ENCODE results near the gene PTBP3.

The PTBP3 gene

DNA sequence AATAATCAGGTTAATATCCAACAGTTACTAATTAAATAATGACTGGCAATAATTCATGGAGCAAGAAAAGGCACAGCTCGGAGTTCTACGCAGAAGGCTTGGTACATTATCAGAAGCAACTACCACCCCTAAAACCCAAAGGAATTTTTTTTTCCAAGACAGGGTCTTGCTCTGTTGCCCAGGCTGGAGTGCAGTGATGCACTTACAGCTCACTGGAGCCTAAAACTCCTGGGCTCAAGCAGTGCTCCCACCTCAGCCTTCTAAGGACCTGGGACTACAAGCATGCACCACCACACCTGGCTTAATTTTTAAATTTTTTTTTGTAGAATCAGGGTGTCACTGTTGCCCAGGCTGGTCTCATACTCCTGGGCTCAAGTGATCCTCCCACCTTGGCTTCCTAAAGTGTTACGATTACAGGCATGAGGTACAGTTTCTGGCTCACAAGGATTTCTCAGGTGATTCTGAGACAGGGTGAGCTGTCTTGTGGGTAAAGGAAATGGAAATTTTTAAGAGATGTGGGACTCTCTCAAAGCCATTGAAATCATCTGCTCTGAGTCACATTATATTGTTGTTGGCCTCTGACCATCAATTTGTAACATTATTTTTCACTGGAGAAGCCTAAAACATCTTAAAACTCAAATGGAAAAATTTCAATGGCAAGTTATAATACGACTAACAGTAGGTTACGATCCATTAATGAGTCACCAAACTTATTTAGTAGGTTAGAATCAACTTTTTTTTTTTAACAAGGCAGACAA lies 26.8 kb upstream of the PTBP3 start:
- DNase-seq (ENCODE audit: low spot score), result no peak

DNA sequence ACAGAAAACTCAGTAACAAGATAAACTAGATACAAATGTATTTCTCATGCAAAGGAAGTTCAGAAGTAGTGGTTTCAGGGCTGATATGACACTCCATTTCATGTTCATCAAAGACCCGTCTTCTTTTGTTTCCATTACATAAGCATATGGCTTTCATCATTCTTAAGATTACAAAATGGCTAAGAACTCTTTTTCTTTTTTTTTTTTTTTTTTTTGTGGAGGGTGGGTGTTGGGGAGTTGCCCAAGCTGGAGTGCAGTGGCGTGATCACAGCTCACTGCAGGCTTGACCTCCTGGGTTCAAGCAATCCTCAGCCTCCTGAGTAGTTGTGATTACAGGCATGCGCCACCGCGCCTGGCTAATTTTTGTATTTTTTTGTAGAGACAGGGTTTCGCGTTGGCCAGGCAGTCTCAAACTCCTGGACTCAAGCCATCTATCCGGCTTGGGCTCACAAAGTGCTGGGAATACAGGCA lies 22.0 kb upstream of the PTBP3 start:
- peak; percentile 30 for DNase-seq (ENCODE audit: low spot score)

DNA sequence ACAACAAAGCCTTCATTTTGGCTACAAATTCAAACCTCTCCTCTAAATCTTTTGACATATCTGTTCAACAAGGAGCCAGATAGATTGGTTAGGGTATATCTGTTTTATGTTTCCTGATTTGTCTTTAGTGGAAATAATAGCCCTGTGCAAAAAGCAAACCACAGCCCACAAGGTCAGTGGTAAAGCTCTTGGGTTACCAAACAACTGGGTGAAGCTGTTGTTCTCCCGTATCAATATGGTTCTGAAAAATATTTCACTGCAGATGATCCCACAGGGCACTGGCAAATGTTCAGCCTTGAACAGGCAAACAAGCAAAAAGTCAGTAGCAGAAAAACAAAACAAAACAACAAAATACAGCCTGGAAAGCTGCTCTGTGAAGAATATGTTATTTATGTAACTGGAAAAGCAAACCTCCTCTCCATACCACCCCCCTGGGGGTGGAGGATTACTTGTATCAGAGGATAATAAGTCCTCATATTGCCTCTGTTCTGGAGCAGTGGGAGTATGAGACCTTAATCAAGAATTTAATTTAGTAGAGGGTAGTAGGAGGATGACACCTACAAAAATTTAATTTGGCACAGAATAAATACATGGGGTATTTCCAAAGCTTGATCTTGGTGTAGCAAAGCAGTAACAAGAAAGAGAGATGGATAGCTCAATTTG lies 20.8 kb upstream of the PTBP3 start:
- no peak for DNase-seq (ENCODE audit: low spot score)

DNA sequence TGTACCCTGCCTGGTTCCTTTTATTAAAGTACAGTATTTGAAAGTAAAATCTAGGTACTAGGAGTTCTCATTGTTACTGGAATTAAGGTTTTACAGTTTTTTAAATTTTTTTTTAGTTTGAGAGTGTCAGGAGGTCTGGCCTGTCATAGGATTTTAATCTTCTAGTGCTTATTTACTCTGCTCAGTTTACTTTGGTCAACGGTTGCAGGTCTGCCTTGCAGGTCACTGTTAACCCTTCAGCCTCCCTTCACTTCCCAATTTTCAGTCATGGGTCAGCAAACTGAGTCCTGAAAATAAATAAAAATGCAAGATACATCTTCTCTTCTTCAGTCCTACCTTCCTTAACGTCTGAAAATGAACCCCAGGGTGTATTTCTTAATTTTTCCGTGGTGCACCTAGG lies 18.8 kb upstream of the PTBP3 start:
- no peak for DNase-seq (ENCODE audit: low spot score)

DNA sequence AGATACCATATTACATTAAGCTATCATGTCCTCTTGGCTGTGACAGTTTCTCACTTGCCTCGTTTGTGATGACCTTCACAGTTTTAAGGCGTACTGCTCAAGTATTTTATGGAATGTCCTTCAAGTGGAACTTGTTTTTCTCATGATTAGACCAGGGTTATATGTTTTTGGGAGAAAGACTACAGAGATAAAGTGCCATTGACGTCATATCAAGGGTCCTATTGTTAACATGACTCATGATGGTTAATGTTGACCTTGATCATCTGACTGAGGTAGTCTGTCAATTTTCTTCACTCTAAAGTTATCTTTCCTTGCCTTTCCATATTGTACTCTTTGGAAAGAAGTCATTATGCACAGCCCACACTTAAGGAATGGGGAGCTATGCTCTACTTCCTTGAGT lies 17.8 kb upstream of the PTBP3 start:
- no peak for DNase-seq (ENCODE audit: low spot score)

DNA sequence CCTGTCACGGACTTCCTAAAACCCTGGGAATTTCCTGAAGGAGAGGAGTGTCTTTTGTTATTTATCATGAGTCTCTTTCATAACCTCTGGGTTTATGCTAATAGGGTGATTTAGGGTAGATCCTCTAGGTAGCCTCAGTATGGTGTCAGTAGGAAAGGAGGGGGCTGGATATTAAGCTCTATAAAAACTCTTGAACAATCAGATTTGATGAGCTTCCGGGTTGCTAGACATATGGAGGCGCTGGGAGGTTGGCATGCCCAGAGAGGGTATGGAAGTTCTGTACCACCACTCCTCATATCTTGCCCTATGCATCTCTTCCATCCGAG lies 15.6 kb upstream of the PTBP3 start:
- no peak for DNase-seq (ENCODE audit: low spot score)

DNA sequence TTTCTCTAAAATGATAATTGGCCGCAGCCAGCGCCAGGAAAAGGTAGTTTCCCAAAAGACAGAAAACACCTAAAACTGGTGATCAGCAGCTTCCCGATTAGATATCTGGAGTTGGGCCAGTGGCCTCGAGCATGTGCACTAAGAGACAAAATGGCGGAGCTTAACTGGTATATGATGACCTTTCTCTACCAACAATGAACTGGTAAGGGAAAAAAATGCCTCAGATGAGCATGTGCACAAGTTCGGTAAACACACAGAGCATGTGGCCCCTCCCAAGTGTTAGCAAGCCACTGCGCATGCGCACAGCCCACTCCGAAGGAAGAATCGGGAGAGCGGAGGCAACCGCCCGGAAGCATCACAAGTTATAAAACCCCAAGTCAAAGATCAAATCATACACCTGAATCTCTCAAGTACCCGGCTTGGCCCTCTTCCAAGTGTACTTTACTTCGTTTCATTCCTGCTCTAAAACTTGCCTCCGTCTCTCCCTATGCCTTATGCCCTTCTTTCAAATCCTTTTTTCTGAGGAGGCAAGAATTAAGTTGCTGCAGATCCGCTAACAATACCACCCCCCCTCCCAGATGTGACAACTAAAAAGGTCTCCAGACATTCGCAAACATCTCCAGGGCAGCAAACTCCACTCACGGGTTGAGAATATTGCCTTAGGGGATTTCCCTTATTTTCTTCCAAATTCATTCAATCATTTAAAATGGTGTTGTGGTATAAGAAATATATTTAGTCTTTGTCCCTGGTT lies 15.0 kb upstream of the PTBP3 start:
- peak; percentile 75 for DNase-seq (ENCODE audit: low spot score)

DNA sequence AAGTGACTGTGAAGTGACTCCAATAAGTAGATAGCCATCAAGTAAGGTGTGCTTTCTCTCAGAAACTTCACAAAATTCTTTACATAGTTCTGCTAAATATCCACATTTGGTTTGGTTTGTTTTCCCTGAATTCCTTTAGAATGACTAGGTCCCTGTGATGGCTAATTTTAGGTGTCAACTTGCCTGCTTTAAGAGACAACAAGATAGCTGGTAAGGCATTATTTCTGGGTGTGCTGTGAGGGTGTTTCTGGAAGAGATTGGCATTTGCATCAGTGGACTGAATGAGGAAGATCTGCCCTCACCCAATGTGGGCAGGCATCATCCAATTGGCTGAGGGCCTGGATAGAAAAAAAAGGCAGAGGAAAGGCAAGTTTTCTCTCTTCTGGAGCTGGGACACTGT lies 8.3 kb upstream of the PTBP3 start:
- DNase-seq (ENCODE audit: low spot score), result no peak

DNA sequence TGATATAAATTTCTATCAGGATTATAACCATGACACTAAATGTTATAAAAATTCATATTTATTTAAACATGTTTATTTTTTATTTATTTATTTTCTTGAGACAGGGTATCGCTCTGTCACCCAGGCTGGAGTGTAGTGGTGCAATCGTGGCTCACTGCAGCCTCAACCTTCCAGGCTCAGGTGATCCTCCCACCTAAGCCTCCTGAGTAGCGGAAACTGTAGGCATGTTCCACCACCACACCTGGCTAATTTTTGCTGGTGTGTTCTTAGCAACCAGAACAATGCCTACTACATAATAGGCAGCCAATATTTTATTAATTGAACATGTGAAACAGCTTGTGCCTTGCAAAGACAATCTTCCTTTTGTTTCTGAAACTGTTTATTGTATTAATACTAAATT lies 6.5 kb upstream of the PTBP3 start:
- no peak for DNase-seq (ENCODE audit: low spot score)

DNA sequence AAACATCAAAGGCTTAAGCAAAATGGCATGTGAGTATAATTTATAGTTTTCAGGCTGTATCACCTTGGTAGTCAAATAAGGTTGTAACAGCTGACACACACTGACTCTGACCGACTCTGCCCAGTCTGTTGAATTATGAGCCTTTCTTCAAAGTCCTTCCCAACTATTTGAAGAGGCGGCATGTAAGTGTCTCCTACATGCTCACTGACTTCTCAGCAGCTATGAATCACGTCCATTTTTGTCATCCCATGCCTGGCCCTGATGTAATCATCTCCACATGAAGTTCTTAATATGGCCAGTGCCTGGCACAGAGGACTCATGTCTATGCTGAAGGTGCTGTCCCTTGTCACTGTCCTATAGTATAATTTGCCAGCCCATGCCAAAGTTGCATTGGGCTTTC lies 5.1 kb upstream of the PTBP3 start:
- DNase-seq (ENCODE audit: low spot score), result no peak

DNA sequence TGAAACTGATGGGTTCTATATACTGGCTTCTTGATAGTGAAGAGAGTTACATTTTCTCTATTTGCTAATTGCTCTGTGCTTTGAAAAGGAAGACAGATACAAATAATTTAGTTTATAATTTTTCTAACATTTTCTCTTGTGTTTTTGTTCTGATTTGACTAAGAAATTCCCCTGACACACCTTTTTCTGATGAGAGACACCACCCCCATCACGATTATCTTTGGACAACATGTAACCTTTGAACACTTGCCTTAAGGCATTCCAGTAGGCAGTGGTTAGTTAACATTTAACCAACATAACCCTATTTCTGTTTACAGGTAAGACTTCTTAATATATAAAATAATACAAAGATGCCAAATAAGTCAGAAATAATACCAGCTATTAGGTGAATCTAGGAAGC lies 4.1 kb upstream of the PTBP3 start:
- DNase-seq (ENCODE audit: low spot score), result no peak

DNA sequence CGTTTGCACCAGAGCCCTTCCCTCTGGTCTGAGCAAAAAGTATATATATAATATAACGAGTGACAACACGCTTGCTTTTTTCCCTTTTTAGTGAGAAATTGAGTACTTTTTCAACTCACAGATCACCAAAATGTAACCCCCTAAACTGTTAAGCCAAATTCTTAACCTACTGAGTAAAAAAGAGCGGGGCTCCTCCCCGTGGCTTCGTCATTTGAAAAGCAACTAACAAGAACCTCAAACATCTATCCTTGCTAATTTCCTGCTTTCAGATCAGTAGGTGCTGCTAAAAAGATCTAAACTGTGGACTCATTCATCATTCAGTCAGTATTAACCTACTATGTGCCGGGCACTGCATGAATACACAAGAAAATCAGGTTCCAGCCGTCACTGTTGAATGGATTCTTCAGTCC lies 1.0 kb upstream of the PTBP3 start:
- peak; percentile 76 for DNase-seq (ENCODE audit: low spot score)

DNA sequence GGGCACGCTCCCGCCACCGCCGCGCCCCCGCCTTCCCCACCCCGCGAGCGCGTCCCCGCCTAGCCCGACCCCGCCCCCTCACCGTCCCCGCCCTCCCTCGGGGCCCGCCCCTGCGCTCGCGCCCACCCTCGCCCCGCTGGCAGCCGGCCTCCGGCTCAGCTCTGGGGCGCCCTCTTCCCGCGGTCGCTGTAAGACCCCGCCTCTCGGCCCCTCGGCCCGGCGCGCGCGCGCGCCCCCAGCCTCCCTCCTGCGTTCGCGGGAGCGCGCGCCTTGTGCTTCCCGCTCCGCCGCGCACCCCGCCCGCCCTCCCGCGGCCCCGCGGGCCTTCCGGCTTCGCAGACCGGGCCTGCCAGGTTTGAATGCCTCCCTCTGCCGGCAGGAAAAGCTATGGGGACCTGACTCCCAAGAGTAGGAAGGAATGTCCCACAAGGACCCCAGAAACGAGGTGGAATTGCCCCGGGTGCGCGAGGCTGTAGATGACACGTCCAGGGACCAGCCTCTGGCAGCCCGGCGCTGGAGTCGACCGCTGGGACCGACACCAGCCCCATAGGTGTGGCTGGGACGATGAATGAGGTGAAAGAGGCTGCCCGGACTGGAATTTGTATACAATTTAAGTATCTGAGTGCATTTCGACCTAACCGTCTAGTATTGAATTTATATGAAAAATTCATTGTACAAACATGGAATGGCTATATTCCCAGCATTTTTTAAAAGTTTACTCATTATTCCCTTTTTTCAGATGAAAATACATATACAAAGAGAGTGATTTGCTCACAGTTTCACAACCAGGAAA lies 416 bp upstream of the PTBP3 start:
- peak; percentile 95 for DNase-seq (ENCODE audit: low spot score)

DNA sequence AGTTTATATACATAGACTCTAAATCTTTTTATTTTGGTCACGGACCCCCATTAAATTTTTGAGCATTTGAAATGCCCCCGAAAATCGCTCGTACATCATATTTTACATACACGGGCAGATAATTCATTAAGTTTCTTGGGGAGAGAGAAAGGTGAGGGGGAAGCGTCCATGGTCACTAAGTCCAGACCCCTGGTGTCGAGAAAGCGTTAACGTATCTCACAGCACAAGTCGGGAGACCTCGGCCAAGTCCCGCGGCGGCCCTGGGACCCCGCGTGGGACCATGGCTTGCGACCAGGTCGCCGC lies 794 bp downstream of the PTBP3 start:
- no peak for DNase-seq (ENCODE audit: low spot score)

DNA sequence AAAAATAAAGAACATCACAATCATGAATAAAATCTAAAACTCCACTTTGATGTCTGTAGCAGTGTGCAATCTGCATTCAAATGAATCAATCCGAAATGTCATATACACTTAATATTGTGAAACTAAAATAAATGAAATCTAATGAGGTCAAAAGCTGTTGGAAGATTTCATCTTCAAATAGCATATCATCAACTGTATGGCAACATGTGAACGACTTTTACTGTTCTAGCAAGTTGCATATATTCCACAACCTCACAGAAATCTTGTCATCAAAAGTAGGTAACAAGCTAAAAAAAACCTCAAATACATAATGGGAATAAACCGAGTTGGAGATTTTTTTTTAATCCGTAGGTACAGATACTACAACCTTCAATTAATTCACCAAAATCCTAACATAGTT lies 1.2 kb downstream of the PTBP3 start:
- no peak for DNase-seq (ENCODE audit: low spot score)

DNA sequence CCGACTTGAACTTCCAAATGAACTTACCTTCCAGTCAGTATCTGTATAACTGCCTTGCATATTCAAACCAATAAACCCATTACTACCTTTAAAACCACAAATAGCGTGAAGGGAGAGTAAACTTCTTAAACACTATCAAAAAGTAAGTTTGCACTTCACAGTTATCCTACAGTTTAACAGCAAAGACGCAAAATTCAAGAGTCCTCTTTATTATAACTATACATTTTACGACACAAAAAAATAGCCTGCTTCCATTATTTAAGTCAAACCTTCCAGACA lies 1.8 kb downstream of the PTBP3 start:
- no peak for DNase-seq (ENCODE audit: low spot score)

DNA sequence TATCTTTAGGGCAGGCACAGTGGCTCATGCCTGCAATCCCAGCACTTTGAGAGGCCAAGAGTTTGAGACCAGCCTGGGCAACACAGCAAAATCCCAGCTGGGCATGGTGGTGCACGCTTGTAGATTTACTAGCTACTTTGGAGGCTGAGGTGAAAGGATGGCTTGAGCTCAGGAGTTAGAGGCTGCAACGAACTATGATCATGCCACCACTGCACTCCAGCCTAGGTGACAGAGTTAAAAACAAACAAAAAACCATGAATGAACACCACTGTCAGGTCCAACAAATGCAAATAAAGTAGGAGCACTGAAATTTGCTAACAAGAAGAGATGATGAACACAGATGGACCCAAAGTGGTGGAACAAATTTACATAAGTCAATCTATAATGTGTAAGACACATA lies 4.9 kb downstream of the PTBP3 start:
- no peak for DNase-seq (ENCODE audit: low spot score)

DNA sequence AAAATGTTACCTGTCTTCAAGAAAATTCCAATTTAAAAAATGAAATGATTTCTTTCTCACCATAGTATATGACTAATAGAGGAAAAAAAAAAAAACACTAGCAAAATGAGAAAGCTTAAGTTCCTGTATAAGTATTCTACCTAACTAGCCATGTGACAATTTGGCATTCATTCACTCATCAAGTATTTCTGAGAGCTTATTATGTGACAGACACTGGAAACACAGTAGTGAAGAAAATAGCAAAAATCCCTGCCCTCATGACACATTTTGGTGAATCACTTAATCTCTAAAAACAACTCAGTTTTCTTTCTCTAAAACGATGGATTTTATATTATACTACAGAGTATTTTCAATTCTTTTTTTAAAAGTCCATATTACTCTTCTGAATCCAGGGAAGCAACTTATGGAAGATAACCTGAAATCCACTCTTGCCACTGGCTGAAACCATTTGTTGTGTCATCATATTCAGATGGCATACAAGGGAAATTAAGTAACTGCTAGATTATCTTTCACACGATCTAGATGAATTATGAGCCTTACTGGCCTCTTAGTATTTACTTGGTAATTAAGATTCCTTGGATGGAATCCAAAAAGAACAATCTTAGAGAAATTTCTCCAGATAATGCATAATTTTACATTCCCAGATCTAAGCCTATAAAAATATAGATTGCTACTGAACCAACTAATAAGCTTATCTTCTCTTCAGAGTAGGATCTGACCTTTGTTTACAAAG lies 5.5 kb downstream of the PTBP3 start:
- DNase-seq (ENCODE audit: low spot score), result no peak

DNA sequence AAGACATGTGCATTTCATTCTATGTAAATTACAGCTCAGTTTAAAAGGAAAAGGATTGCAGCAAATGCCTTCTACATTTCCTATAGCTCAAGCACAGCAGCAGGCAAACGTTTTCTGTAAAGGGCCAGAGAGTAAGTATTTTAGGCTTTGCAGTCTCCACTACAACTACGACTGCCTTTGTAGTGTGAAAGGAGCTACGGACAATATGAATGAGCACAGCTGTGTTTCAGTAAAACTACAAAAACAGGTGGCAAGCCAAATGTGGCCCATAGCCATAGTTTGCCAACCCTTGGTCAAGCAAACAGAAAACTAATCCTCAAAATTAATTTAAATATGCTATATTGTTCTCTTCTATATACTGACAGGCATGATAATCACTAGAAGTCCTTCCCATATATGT lies 7.2 kb downstream of the PTBP3 start:
- no peak for DNase-seq (ENCODE audit: low spot score)

DNA sequence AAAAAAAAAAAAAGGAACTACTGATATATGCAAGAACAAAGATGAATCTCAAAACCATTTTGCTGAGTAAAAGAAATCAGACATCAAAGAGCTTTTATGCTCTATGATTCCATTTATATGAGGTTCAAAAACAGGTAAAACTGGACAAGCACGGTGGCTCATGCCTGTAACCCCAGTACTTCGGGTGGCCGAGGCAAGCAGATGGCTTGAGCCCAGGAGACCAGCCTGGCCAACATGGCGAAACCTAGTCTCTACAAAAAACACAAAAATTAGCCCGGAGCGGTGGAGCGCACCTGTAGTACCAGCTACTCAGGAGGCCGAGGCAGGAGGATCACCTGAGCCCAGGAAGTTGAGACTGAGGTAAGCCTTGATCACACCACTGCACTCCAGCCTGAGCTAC lies 7.8 kb downstream of the PTBP3 start:
- DNase-seq (ENCODE audit: low spot score), result no peak

DNA sequence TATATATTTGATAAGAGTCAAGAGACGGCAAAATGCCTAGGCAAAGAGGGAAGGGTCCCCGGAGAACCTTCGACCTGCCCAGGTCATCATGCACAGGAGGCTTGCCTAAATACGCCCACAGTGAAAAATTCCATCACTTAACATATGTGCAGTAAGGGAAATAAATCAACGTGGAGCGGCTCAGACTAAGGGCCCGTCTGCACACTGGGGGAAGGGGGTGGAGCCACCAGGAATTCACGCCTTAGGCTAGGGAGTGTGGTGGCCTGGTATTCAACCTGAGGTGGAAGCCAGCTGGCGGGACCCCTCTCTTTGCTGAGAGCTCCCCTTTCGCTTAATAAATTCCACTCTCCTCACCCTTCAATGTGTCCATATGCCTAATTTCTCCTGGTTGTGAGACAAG lies 8.3 kb downstream of the PTBP3 start:
- no peak for DNase-seq (ENCODE audit: low spot score)

DNA sequence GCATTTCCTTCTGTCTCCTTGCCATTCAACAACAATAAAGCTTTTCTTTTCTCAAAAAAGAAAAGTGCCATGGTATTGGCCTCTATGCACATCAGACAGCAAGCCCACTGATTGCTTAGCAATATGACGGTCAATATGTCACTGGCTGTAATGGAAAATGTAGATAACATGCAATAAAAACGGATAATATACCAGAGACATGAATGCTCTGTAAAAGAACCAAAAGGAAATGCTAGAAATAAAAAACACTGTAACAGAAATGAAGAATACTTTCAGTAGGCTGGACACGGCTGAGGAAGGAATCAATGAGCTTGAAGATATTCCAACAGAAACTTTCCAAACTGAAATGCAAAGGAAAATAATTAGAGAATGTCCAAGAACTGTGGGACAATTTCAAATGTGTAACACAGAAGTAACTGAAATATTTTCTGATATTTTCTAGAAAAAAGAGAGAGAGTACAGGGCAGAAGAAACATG lies 10.0 kb downstream of the PTBP3 start:
- DNase-seq (ENCODE audit: low spot score), result no peak

Data from activated CD4-positive, alpha-beta T cell treated with anti-CD3 and anti-CD28 coated beads, Interleukin-2, Interleukin-4, amounts not matched to agents 100 ng/mL and 50 ng/mL, durations not matched to agents 16 hours and 8 hours (primary cell).